ENCODE results near the gene TIMP3. TPM values are rescaled to one million over a fixed set of nuclear protein-coding genes. Genes with fewer than 3 reads are reported as not detected.
A peak's percentile ranks its signal among the peaks of the same experiment; 100 is the strongest.

TIMP3 gene
- total and polyA plus RNA-seq, 11 donors = 112 to 629 (median 152) TPM

GRCh38 chr22:32901925-32902324 is 100.4 kb downstream of the TIMP3 start:
- WGBS, 4 donors = 0 to 100% (median 70%) methylated on average over 1 of the region's 1 CpG
- Histone ChIP-seq H3K27me3 (no peaks in the 10 kb centered on the region), H3K9me3 (no peaks in the 10 kb centered on the region), H3K27ac (no peak overlapping the region), H3K36me3 (no peaks in the 10 kb centered on the region), H3K4me3 (no peak overlapping the region), H3K4me1 (peaks cover 0 to 9% (median 0%) of the 10 kb centered on the region in 12 donors)
- intact Hi-C loops (cut with DNase I) = loop anchor here in 1 of 10 donors (5.0 kb wide), 1 partner anchor 100 kb away; the partner anchor contains the start of gene TIMP3
- no peak for DNase-seq
- TF ChIP-seq POLR2A (IDR thresholded peaks at IDR 0.05) = no peak
- TF ChIP-seq CTCF (IDR thresholded peaks at IDR 0.05) = peak in 1 of 12 donors; percentile 24
- no peak for ATAC-seq

GRCh38 chr22:32903507-32903906 is 102.0 kb downstream of the TIMP3 start:
- no peak for DNase-seq
- no peak for ATAC-seq
- H3K27me3 ChIP-seq = no peaks in the 10 kb centered on the region
- WGBS, 4 donors = 75 to 87% (median 85%) methylated on average over 5 of the region's 5 CpGs
- no peak overlapping the region for H3K27ac ChIP-seq
- H3K4me1 ChIP-seq = peaks cover 0 to 9% (median 0%) of the 10 kb centered on the region in 12 donors
- no peak overlapping the region for H3K4me3 ChIP-seq
- intact Hi-C loops (cut with DNase I) = loop anchor here in 1 of 10 donors (5.0 kb wide), 1 partner anchor 101 kb away; the partner anchor contains the start of gene TIMP3
- no peaks in the 10 kb centered on the region for H3K36me3 ChIP-seq
- H3K9me3 ChIP-seq = no peaks in the 10 kb centered on the region
- TF ChIP-seq POLR2A (IDR thresholded peaks at IDR 0.05) (no peak), CTCF (IDR thresholded peaks at IDR 0.05) (no peak)

- Histone ChIP-seq H3K4me1 (peaks cover 0 to 9% (median 0%) of the 10 kb centered on the region in 12 donors), H3K27ac (no peak overlapping the region), H3K36me3 (no peaks in the 10 kb centered on the region), H3K27me3 (no peaks in the 10 kb centered on the region), H3K9me3 (no peaks in the 10 kb centered on the region), H3K4me3 (no peak overlapping the region)
- ATAC-seq (peak; percentile 81 to 93 (median 86)), DNase-seq (peak in 4 of 5 donors; percentile 29 to 52 (median 38))
- 74 to 91% (median 81%) methylated on average over 3 of the region's 3 CpGs for WGBS, 4 donors
- TF ChIP-seq POLR2A (IDR thresholded peaks at IDR 0.05) (no peak), CTCF (IDR thresholded peaks at IDR 0.05) (no peak)
- intact Hi-C loops (cut with DNase I) = loop anchor here in 1 of 10 donors (5.0 kb wide), 1 partner anchor 102 kb away; the partner anchor contains the start of gene TIMP3
These were observed 102.5 kb downstream of the TIMP3 start for GRCh38 chr22:32904044-32904443.

- ATAC-seq = peak; percentile 27 to 58 (median 52)
- H3K27ac ChIP-seq = no peak overlapping the region
These were observed 103.9 kb downstream of the TIMP3 start for GRCh38 chr22:32905400-32905799.

More at GRCh38 chr22:32905400-32905799, 103.9 kb downstream of the TIMP3 start:
- H3K4me3 ChIP-seq = no peak overlapping the region
- DNase-seq = peak in 1 of 5 donors; percentile 35
- intact Hi-C loops (cut with DNase I) = no loop called here
- WGBS, 4 donors = 46 to 68% (median 57%) methylated on average over 3 of the region's 3 CpGs
- TF ChIP-seq CTCF (IDR thresholded peaks at IDR 0.05) = no peak
- no peak for TF ChIP-seq POLR2A (IDR thresholded peaks at IDR 0.05)
- no peaks in the 10 kb centered on the region for H3K9me3 ChIP-seq
- H3K4me1 ChIP-seq = peaks cover 0 to 9% (median 0%) of the 10 kb centered on the region in 12 donors
- H3K27me3 ChIP-seq = no peaks in the 10 kb centered on the region
- H3K36me3 ChIP-seq = no peaks in the 10 kb centered on the region

Measured in heart left ventricle (tissue), 16 donors.